ENCODE measurements around the gene CFAP299.
"Not testable (repeated sequence)": the region's sequence is repeated elsewhere in the genome, so short reads cannot be mapped to it uniquely, and the experiment has no call there.

The CFAP299 gene

GRCh38 chr4:80687736-80688135 lies 352.2 kb downstream of the CFAP299 start:
- not testable (repeated sequence) for DNase-seq (ENCODE audit: low read depth, low spot score); H3K27me3 ChIP-seq (ENCODE audit: control insufficient read depth, insufficient read depth, low read length); H3K9me3 ChIP-seq (ENCODE audit: control insufficient read depth, insufficient read depth, low read length); H3K27ac ChIP-seq (ENCODE audit: low read length); H3K4me1 ChIP-seq (ENCODE audit: control insufficient read depth, insufficient read depth, low read length); H3K4me3 ChIP-seq (ENCODE audit: low read length); H3K36me3 ChIP-seq (ENCODE audit: control insufficient read depth, insufficient read depth, low read length)
- no CpG with 5 or more reads among the region's 23 CpGs for WGBS (ENCODE audit: insufficient coverage, insufficient read length)

GRCh38 chr4:80694171-80694570 lies 358.6 kb downstream of the CFAP299 start:
- no peak for DNase-seq (ENCODE audit: low read depth, low spot score)
- WGBS (ENCODE audit: insufficient coverage, insufficient read length): no CpG with 5 or more reads among the region's 3 CpGs
- Histone ChIP-seq H3K36me3 (ENCODE audit: control insufficient read depth, insufficient read depth, low read length) (no peaks in the 10 kb centered on the region), H3K9me3 (ENCODE audit: control insufficient read depth, insufficient read depth, low read length) (no peaks in the 10 kb centered on the region), H3K27me3 (ENCODE audit: control insufficient read depth, insufficient read depth, low read length) (no peaks in the 10 kb centered on the region), H3K4me1 (ENCODE audit: control insufficient read depth, insufficient read depth, low read length) (no peaks in the 10 kb centered on the region), H3K27ac (ENCODE audit: low read length) (no peak overlapping the region), H3K4me3 (ENCODE audit: low read length) (no peak overlapping the region)

- no peak overlapping the region for H3K27ac ChIP-seq (ENCODE audit: low read length)
- no peaks in the 10 kb centered on the region for H3K27me3 ChIP-seq (ENCODE audit: control insufficient read depth, insufficient read depth, low read length)
- no peak for DNase-seq (ENCODE audit: low read depth, low spot score)
- no peak overlapping the region for H3K4me3 ChIP-seq (ENCODE audit: low read length)
- WGBS (ENCODE audit: insufficient coverage, insufficient read length): no CpG with 5 or more reads among the region's 3 CpGs
- no peaks in the 10 kb centered on the region for H3K4me1 ChIP-seq (ENCODE audit: control insufficient read depth, insufficient read depth, low read length)
- H3K9me3 ChIP-seq (ENCODE audit: control insufficient read depth, insufficient read depth, low read length): no peaks in the 10 kb centered on the region
- H3K36me3 ChIP-seq (ENCODE audit: control insufficient read depth, insufficient read depth, low read length): no peaks in the 10 kb centered on the region
These were observed 369.8 kb downstream of the CFAP299 start for GRCh38 chr4:80705311-80705710.

- H3K4me1 ChIP-seq (ENCODE audit: control insufficient read depth, insufficient read depth, low read length): no peaks in the 10 kb centered on the region
- no CpG with 5 or more reads among the region's 6 CpGs for WGBS (ENCODE audit: insufficient coverage, insufficient read length)
- no peak for DNase-seq (ENCODE audit: low read depth, low spot score)
- H3K4me3 ChIP-seq (ENCODE audit: low read length): no peak overlapping the region
- no peak overlapping the region for H3K27ac ChIP-seq (ENCODE audit: low read length)
- no peaks in the 10 kb centered on the region for H3K27me3 ChIP-seq (ENCODE audit: control insufficient read depth, insufficient read depth, low read length)
- H3K36me3 ChIP-seq (ENCODE audit: control insufficient read depth, insufficient read depth, low read length): no peaks in the 10 kb centered on the region
- no peaks in the 10 kb centered on the region for H3K9me3 ChIP-seq (ENCODE audit: control insufficient read depth, insufficient read depth, low read length)
These were observed 373.7 kb downstream of the CFAP299 start for GRCh38 chr4:80709082-80709869.

- H3K27ac ChIP-seq (ENCODE audit: low read length): no peak overlapping the region
- no peak for DNase-seq (ENCODE audit: low read depth, low spot score)
- no peaks in the 10 kb centered on the region for H3K4me1 ChIP-seq (ENCODE audit: control insufficient read depth, insufficient read depth, low read length)
- no peak overlapping the region for H3K4me3 ChIP-seq (ENCODE audit: low read length)
- H3K9me3 ChIP-seq (ENCODE audit: control insufficient read depth, insufficient read depth, low read length): no peaks in the 10 kb centered on the region
- no peaks in the 10 kb centered on the region for H3K27me3 ChIP-seq (ENCODE audit: control insufficient read depth, insufficient read depth, low read length)
- 100% methylated on average over 1 of the region's 5 CpGs for WGBS (ENCODE audit: insufficient coverage, insufficient read length)
- H3K36me3 ChIP-seq (ENCODE audit: control insufficient read depth, insufficient read depth, low read length): no peaks in the 10 kb centered on the region
These were observed 375.4 kb downstream of the CFAP299 start for GRCh38 chr4:80710748-80711451.

GRCh38 chr4:80711956-80712355 lies 376.4 kb downstream of the CFAP299 start:
- DNase-seq (ENCODE audit: low read depth, low spot score): no peak
- Histone ChIP-seq H3K9me3 (ENCODE audit: control insufficient read depth, insufficient read depth, low read length) (no peaks in the 10 kb centered on the region), H3K27me3 (ENCODE audit: control insufficient read depth, insufficient read depth, low read length) (no peaks in the 10 kb centered on the region), H3K4me3 (ENCODE audit: low read length) (no peak overlapping the region), H3K27ac (ENCODE audit: low read length) (no peak overlapping the region), H3K36me3 (ENCODE audit: control insufficient read depth, insufficient read depth, low read length) (no peaks in the 10 kb centered on the region), H3K4me1 (ENCODE audit: control insufficient read depth, insufficient read depth, low read length) (no peaks in the 10 kb centered on the region)
- no CpG with 5 or more reads among the region's 1 CpG for WGBS (ENCODE audit: insufficient coverage, insufficient read length)

- no peak overlapping the region for H3K4me3 ChIP-seq (ENCODE audit: low read length)
- no peak for DNase-seq (ENCODE audit: low read depth, low spot score)
- H3K9me3 ChIP-seq (ENCODE audit: control insufficient read depth, insufficient read depth, low read length): no peaks in the 10 kb centered on the region
- no peak overlapping the region for H3K27ac ChIP-seq (ENCODE audit: low read length)
- WGBS (ENCODE audit: insufficient coverage, insufficient read length): no CpG with 5 or more reads among the region's 1 CpG
- H3K27me3 ChIP-seq (ENCODE audit: control insufficient read depth, insufficient read depth, low read length): no peaks in the 10 kb centered on the region
- H3K4me1 ChIP-seq (ENCODE audit: control insufficient read depth, insufficient read depth, low read length): no peaks in the 10 kb centered on the region
- no peaks in the 10 kb centered on the region for H3K36me3 ChIP-seq (ENCODE audit: control insufficient read depth, insufficient read depth, low read length)
These were observed 377.9 kb downstream of the CFAP299 start for GRCh38 chr4:80713409-80713808.

GRCh38 chr4:80717204-80717603 lies 381.7 kb downstream of the CFAP299 start:
- H3K4me3 ChIP-seq (ENCODE audit: low read length): no peak overlapping the region
- H3K27ac ChIP-seq (ENCODE audit: low read length): no peak overlapping the region
- no CpG with 5 or more reads among the region's 2 CpGs for WGBS (ENCODE audit: insufficient coverage, insufficient read length)
- no peaks in the 10 kb centered on the region for H3K27me3 ChIP-seq (ENCODE audit: control insufficient read depth, insufficient read depth, low read length)
- H3K9me3 ChIP-seq (ENCODE audit: control insufficient read depth, insufficient read depth, low read length): no peaks in the 10 kb centered on the region
- no peaks in the 10 kb centered on the region for H3K4me1 ChIP-seq (ENCODE audit: control insufficient read depth, insufficient read depth, low read length)
- DNase-seq (ENCODE audit: low read depth, low spot score): no peak
- H3K36me3 ChIP-seq (ENCODE audit: control insufficient read depth, insufficient read depth, low read length): no peaks in the 10 kb centered on the region

GRCh38 chr4:80726471-80726870 lies 390.9 kb downstream of the CFAP299 start:
- Histone ChIP-seq H3K9me3 (ENCODE audit: control insufficient read depth, insufficient read depth, low read length) (no peaks in the 10 kb centered on the region), H3K4me3 (ENCODE audit: low read length) (no peak overlapping the region), H3K27ac (ENCODE audit: low read length) (no peak overlapping the region), H3K4me1 (ENCODE audit: control insufficient read depth, insufficient read depth, low read length) (no peaks in the 10 kb centered on the region), H3K27me3 (ENCODE audit: control insufficient read depth, insufficient read depth, low read length) (peaks cover 2% of the 10 kb centered on the region; the same call in 1 of the 2 replicates), H3K36me3 (ENCODE audit: control insufficient read depth, insufficient read depth, low read length) (no peaks in the 10 kb centered on the region)
- WGBS (ENCODE audit: insufficient coverage, insufficient read length): no CpG with 5 or more reads among the region's 1 CpG
- no peak for DNase-seq (ENCODE audit: low read depth, low spot score)

- no peak overlapping the region for H3K27ac ChIP-seq (ENCODE audit: low read length)
- no peaks in the 10 kb centered on the region for H3K4me1 ChIP-seq (ENCODE audit: control insufficient read depth, insufficient read depth, low read length)
- peaks cover 2% of the 10 kb centered on the region; the same call in 1 of the 2 replicates for H3K27me3 ChIP-seq (ENCODE audit: control insufficient read depth, insufficient read depth, low read length)
- DNase-seq (ENCODE audit: low read depth, low spot score): no peak
- H3K36me3 ChIP-seq (ENCODE audit: control insufficient read depth, insufficient read depth, low read length): no peaks in the 10 kb centered on the region
- no peaks in the 10 kb centered on the region for H3K9me3 ChIP-seq (ENCODE audit: control insufficient read depth, insufficient read depth, low read length)
- WGBS (ENCODE audit: insufficient coverage, insufficient read length): no CpG with 5 or more reads among the region's 1 CpG
- H3K4me3 ChIP-seq (ENCODE audit: low read length): no peak overlapping the region
These were observed 394.6 kb downstream of the CFAP299 start for GRCh38 chr4:80730158-80730557.
